ENCODE measurements around the gene PLEKHD1.

Gene PLEKHD1

GRCh38 chr14:69535230-69535848 lies 50.8 kb downstream of the PLEKHD1 start:
- DNase-seq, result peak; percentile 40
- TF ChIP-seq CTCF (IDR thresholded peaks at IDR 0.05; ENCODE audit: low read depth, low read length, missing control alignments), result peak; percentile 84

DNA sequence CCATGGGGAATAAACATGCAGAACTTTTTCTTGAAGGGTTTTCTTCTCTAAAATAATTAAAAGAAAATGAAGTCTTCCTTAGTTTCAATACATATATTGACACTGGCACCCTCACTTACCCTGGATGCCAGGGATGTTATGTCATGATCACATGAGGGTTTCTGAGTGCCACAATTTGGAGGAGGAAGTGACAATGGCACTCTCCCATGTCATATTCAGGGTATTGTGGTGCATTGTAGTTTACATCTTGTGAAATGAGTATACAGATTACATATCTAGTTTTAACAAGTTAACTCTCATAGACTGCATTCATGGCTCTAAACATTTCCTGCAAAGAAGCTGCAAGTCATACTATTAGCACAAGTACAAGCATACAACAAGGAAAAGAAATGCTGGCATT lies 52.4 kb downstream of the PLEKHD1 start:
- DNase-seq, result no peak
- H3K27ac ChIP-seq, result no peak overlapping the region
- no peaks in the 10 kb centered on the region for H3K36me3 ChIP-seq (replicated peaks)
- H3K27me3 ChIP-seq (replicated peaks), result no peaks in the 10 kb centered on the region
- no peak overlapping the region for H3K4me3 ChIP-seq (ENCODE audit: low read depth, low read length)
- TF ChIP-seq CTCF (IDR thresholded peaks at IDR 0.05; ENCODE audit: low read depth, low read length, missing control alignments), result no peak
- in situ Hi-C loops (cut with HindIII; ENCODE audit: low pct_ligation_motif_present, low sequenced_read_pairs), result no loop called here

More at GRCh38 chr14:69535230-69535848, 50.8 kb downstream of the PLEKHD1 start:
- Histone ChIP-seq H3K27ac (no peak overlapping the region), H3K4me3 (ENCODE audit: low read depth, low read length) (no peak overlapping the region), H3K36me3 (replicated peaks) (no peaks in the 10 kb centered on the region), H3K27me3 (replicated peaks) (no peaks in the 10 kb centered on the region)
- in situ Hi-C loops (cut with HindIII; ENCODE audit: low pct_ligation_motif_present, low sequenced_read_pairs), result no loop called here

GRCh38 chr14:69537900-69538299 lies 53.4 kb downstream of the PLEKHD1 start:
- in situ Hi-C loops (cut with HindIII; ENCODE audit: low pct_ligation_motif_present, low sequenced_read_pairs), result no loop called here
- no peak overlapping the region for H3K4me3 ChIP-seq (ENCODE audit: low read depth, low read length)
- H3K27ac ChIP-seq, result no peak overlapping the region
- no peaks in the 10 kb centered on the region for H3K36me3 ChIP-seq (replicated peaks)
- TF ChIP-seq CTCF (IDR thresholded peaks at IDR 0.05; ENCODE audit: low read depth, low read length, missing control alignments), result no peak
- no peak for DNase-seq
- no peaks in the 10 kb centered on the region for H3K27me3 ChIP-seq (replicated peaks)

GRCh38 chr14:69538766-69539165 lies 54.2 kb downstream of the PLEKHD1 start:
- H3K36me3 ChIP-seq (replicated peaks), result no peaks in the 10 kb centered on the region
- in situ Hi-C loops (cut with HindIII; ENCODE audit: low pct_ligation_motif_present, low sequenced_read_pairs), result no loop called here
- H3K27ac ChIP-seq, result no peak overlapping the region
- H3K4me3 ChIP-seq (ENCODE audit: low read depth, low read length), result no peak overlapping the region
- DNase-seq, result no peak
- TF ChIP-seq CTCF (IDR thresholded peaks at IDR 0.05; ENCODE audit: low read depth, low read length, missing control alignments), result no peak
- no peaks in the 10 kb centered on the region for H3K27me3 ChIP-seq (replicated peaks)

- in situ Hi-C loops (cut with HindIII; ENCODE audit: low pct_ligation_motif_present, low sequenced_read_pairs), result no loop called here
- no peak for DNase-seq
- Histone ChIP-seq H3K4me3 (ENCODE audit: low read depth, low read length) (no peak overlapping the region), H3K27ac (no peak overlapping the region), H3K36me3 (replicated peaks) (no peaks in the 10 kb centered on the region), H3K27me3 (replicated peaks) (no peaks in the 10 kb centered on the region)
- TF ChIP-seq CTCF (IDR thresholded peaks at IDR 0.05; ENCODE audit: low read depth, low read length, missing control alignments), result no peak
Observed at GRCh38 chr14:69539631-69540410, 55.3 kb downstream of the PLEKHD1 start.

Measured in brain microvascular endothelial cell (primary cell).